HG03520 (cell line): Measurements from ENCODE around the gene HES3.

Experiments used
- ATAC-seq: cut with Tn5 transposase; IDR thresholded peaks from one replicate; pipeline ENCODE4 v1.9.1; 2021; ENCODE audit warnings: mild to moderate bottlenecking, moderate library complexity; ENCODE audit not compliant: unreplicated experiment

Gene HES3

DNA sequence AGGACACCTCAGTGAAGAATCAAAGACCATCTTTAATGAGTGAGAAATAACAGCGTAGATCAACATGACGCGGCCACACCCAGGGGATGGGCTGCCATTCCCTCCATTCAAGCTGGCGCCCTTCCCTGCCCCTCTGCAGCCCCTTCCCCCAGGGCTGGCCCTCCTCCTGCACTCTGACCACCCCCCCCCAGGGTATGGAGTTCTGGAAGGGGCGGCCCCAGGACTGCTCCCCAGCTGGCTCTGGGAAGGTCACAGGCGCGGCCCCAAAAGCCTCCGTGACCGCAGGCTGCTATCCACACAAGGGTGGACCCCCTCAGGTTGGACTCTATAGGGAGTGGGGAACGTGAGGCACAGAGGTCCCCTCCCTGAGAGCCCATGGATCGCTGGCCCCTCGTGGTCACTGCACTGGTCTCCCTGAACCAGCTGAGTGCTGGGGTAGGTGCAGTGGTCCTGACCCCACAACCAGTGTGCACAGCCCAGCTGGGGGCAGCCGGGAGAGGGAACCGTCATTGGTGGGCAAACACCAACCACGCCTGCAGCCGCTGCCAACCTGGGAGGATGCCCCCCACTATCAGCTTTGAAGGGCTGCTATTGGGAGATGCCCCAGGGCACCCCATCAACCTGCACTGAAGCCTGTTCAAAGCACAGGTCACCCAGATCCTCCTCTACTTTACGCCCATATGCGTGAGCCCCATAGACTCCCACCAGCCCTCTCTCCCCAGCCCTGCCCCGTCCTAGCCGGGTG, 33.0 kb downstream of the HES3 start:
- no peak for ATAC-seq

DNA sequence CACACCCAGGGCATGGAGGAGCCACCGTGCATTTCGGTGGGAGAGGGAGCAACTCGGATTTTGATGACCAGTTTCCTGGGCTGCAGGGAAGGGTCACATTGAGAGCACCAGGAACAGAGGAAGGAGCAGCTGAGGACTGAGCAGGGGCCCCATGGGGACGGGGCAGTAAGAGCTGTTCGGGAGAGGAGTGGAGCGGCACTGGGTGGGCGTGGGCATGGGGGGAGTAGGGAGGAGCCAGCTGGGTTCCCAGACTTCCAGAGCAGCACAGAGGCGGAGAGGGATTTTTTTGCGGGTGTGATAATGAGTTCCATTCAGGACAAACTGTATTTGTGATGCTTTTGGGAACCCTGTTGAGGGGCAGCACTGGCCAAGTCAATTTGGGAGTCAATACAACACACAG, 34.3 kb downstream of the HES3 start:
- no peak for ATAC-seq

DNA sequence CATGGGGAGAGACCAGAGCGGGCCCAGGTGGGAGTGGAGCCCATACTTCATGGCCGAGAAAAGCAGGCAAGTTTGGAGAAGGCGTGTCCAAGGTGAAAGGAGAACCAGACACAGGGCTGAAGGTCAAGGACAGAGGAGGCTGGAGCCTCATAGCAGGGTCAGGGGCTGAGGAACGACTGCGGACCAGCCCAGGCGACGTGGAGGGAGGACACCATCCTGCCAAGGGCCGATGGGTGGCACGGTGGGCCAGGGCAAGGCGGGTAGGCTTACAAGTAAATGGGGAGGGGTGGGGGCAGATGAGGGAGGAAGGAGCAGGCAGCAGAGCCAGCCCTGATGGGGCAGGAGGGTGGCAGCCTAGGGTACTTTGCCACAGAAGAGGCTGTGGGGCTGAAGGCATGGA, 35.1 kb downstream of the HES3 start:
- no peak for ATAC-seq

DNA sequence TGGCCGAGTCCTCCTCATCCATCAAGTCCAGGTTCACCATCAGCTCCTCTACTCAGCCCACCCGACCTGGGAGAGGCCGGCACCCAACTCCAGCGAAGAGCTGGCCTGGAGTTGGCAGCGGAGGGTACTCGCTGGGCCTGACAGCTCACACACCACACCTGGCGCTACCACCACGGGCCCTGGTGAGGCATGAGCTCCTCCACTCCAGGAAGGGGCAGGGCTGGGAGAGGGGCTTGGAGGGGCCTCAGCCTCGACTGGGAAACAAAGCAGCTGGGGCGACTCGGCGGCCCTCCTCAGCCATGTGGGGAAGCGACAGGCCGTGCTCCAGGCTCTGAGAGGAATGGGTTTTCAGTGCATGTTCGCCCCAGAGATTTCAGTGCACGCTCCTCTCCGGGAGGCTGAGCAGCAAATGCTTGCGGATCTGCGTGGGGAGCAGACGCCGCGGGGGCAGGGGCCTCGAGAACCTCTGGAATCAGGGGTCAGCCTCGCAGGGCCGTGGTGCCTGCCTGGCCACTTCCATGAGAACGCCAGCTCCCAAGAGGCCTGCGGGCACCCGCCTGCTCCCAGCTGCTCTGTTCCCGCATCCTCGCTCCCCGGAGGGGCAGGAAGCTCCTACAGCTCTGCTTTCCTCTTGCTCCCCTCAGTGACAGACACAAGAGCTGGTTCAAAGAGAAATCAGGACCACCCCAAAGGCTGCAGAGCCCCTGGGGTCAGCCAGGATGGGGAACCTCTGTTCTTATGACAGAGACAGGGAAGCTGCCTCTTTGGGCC, 35.8 kb downstream of the HES3 start:
- ATAC-seq, result no peak

DNA sequence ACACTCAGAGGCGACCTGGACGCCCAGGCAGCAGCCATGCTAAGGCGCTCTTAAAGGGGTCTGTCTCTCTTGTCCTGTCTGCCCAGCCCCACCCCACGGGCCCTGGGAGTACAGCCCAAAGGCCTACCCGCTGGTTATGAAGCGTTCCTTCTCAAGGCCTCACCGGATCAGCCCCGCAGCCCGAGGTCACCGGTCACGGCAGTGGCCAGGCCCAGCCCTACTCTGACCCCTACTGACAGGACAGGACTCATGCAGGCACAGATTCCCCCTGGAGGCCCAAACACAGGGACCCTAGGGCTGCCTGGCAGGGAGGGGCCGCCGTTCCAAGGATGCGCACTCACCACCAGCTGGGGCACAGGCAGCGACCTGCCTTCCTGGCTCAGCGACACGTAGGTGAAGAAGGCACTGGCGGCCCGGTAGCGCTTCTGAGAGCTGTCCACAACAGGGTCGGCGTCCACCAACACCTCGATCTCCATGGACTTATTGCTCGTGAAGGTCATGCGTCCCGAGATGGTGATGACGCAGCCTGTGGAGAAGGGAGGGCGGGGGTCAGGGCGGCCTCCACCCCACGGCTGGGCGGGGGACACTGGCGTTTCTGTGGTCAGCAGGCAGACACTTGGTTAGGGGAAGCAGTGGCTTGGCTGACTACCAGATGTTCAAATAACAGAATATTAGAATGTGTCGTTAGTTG, 36.9 kb downstream of the HES3 start:
- ATAC-seq, result no peak

DNA sequence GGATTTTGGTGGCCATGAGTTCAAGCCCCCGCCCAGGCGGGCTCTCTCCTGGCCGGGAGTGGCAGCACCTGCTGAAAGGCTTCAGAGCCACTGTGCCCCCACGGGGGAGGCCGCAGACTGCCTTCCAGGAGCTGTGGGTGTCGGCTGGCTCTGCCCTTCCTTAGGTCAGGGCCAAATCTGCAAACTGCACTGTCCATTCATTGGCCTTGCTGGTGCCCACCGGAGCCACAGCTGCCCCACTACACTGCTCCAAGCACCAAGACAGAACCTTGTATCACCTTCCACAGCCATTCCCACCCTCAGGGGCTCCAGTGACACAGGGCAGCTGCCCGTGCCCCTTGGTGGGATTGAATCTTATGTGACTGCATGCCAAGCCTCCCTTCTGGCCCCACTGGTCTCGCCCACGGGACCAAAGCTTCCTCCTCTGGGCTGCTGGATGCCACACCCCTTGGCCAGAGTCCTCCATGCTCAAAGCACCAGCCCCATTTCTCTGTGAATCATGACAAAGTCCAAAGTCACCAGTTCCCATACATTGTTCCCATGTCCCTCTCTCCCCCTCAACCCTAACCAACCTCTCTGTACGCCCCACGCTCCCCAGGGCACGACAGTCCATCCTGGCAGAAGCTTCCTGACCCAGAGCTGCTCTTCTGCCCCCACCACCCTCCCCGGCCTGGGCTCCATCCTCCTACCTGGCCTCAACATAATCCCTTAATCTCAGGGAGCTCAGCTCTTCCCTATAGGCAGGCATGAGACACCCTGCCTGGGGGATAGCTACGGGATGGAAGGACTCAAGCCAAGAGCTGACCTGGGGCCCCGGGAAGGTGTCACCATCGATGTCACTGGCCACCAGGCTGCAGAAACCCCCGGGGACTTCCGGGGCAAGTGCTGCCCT, 37.8 kb downstream of the HES3 start:
- ATAC-seq, result no peak

DNA sequence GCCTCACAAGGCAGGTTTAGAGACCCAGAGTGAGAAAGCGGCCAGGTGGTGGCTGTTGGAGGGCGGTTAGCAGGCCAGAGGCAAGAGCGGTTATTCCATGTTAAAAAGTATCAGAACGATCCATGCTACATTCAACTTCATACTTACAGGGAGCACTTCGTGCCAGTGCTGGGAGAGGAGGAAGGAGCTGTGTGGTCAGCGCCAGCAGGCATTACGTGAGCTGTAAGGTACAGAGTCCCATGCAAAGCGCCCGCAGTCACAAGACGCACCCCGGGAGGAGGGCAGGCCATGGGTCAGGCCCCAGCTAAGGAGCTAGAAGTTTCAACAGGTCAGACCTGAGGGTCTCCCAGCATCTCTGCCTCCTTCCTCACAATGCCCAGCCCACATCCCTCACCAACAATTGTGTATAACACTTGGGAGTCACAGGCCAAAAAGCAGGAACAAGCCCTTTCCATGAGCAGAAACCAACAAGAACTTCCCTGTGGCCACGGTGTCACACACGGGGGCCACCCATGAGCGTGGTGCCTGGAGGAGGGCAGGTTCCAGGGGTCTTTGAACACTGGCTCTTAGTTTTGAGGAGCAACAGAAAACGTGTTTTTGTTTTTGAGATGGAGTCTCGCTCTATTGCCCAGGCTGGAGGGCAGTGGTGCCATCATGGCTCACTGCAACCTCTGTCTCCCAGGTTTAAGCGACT, 38.7 kb downstream of the HES3 start:
- ATAC-seq, result no peak

DNA sequence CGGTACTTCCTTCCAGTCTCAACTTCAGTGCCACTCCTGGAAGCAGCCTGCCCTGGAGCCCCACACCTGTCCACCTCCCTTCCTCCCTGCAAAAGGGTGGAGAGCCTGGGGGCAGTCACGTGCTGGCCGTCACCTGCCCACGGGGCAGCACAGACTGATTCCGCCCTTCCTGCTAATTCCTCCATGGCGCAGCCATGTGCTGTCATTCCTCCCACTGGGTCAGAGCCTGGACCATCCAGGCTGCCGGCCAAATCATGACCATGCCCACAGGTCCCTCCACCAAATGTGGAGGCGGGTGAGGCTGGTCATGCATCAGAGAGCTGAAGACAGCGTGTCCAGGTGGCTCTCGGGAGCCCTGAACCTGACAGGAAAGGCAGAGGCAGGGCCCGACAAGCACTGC, 41.4 kb downstream of the HES3 start:
- ATAC-seq, result no peak

DNA sequence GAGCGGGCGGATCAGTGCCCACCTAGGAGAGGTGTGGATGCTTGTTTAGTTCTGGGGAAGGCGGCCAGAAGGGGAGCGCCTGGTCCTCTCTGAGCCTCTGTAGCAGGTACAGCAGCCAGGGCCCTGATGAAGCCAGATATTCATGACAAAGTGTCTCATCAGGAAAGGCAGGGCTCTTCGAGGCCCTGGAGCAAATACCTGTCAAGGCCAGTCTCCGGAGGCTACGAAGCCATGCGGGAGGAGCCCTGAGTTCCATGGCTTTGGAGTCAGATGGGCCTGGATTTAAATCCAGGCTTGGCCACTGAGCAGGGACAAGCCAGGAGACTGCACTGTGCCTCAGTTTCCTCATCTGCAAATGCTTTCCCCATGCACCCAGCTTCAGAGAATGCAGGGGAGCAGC, 42.3 kb downstream of the HES3 start:
- ATAC-seq, result no peak

DNA sequence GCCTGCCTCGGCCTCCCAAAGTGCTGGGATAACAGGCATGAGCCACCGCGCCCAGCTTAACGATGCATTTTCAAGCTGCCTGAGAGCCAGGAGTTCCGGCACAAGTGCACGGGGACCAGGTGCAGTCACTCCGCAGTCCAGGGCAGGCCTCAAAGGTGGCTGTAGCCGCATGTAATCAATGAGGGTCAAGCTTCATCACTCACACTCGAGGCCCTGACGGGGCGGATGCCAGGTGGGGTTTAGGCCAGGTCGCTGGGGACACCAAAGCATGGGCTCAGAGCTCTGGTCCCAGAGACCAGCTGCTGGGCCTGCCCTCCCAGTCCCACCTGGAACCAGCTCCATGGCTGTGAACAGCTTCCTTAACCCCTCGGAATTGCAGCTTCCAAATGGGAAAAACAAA, 43.0 kb downstream of the HES3 start:
- ATAC-seq, result no peak

DNA sequence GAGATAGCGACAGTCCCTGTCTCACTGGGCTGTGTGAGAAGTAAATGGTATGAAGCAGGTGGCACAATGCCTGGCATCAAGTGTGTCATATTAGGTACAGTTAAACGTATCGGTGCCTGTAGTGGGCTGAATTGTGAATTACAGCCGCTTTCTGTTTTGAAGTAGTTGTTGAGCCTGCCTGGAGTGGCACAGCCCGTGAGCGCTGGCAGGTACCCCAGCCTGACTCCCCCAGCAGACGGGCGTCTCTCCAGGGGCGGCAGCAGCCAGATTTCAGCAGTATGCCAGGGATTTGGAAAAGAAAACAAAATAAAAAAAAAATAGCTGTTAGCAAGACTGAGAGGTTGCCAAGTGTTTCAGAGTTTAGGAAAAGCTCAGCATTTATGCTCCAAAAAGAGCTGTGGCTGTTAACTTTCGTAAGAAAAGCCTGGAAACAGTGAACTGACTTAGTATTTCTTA, 43.5 kb downstream of the HES3 start:
- ATAC-seq, result no peak

DNA sequence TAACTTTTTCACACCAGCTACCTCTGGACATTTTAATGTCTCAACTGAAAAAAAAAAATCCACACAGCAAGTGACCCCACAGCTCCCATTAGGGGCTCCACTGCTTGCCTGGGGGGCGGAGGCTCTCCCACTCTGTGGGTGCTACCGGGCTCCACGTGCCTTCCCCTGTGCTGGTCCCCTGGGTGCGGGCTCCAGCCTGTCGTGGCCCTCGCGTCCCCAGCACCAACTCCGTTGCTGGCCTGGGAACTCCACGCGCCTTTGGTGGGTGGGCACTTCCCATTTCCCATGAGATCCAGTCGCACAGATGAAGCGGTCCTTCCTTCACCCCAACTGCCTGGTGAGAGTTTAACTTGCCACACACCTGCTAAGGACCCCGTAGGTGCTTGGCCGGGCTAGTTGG, 44.0 kb downstream of the HES3 start:
- no peak for ATAC-seq

DNA sequence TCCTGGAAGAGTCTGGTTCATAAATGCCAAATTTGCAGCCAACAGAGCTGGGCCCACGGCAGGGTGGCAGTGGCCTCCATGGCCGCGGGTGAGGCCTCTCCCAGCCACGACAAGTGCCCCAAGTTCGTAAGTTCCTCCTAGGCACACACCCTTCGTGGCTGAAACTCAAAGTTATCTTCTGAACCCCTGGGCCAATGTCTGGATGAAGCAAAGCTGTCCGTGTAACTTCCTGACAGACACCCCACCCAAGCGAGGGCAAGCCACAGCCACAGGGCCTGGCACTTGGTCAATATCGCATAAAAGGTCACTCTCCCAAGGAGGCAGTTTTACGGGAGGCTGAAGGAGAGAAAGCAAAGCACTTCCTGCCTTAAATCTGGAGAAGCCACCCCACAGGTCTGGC, 44.7 kb downstream of the HES3 start:
- ATAC-seq, result no peak

DNA sequence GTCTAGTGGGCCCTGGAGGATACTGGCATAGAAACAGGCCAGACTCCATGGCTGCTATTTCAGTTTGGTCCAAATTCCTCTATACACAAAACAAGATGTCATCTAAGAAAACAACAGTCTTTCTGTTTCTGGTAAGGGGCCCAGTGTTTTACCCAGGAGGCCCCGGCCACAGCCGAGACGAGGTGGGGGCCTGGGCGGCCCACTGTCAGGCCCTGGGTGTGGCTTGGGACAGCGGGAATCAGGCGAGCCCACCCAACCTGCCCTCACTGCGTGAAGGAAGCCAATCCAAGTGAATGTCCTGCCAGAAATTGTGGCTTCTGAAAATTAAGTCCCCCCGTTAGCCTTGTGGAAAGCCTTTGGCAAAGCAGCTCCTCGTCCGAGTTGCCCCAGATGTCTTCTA, 48.1 kb downstream of the HES3 start:
- ATAC-seq, result no peak

DNA sequence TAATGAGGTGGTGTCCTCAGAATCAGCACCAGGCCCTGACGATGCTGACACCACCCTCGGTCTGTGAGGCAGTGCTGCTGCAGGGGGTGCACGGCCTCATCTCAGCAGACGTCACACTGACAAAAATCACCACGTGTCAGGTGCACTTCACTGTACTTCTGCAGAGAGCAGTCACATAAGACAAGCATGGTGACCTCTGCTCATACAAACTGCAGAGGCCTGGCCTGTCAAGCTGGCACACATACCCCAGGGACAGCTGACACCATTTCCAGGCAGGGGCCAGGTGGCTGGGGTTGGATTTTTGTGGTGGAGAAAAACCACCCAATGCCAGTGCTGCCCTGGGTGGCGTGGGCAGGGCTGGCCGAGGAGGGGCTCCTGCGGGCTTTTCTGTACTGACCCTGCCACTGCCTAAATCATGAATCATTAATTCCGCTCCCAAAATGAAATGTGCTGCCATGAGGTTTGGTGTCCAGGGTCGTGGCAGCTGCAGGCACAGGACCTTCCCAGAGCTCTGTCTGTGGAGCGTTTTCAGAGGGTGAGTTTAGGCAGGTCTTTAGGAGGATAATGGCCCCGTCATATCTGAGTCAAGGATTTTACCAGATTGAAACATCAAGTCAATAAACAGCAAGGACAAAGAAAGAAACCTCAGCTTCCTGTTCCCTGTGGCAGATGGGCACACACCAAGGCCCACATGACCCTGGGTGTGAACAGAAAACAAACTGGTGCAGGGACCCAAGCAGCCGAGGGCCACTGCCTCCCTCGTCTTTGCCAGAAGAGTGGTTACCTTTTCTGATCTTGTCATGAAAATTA, 50.3 kb downstream of the HES3 start:
- ATAC-seq, result no peak

DNA sequence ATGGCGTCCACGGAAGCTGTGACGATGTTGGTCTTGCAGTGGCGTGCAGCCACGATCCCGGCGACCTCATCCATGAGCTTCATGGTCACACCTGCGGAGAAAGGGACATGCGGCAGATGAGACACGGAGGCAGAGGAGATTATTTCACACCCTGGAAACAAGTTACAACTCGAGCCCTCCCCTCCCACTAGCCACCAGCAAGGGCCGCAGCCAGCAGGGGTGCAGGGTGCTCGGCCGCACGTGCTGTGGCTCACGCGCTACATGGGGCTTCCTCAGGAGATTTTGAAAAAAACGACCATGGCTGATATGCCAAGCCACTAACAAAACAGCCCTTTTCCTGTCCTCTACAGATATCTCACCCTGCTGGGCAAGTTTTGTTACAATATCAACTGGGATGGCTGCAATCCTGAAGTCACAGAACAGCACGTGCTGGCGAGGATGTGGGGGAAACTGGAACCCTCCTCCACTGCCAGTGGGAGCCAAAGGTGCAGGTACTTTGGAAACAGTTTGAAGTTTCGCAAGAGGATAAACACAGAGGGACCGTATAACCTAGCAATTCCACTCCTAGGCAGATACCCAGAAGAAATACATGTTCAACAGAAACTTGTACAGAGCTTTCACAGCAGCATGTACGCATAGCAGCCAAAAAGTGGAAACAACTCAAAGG, 51.0 kb downstream of the HES3 start:
- ATAC-seq, result no peak
